Measurements from ENCODE around the gene HLA-DRB5.
"Not testable (repeated sequence)": the region's sequence is repeated elsewhere in the genome, so short reads cannot be mapped to it uniquely, and the experiment has no call there.

Gene HLA-DRB5

DNA sequence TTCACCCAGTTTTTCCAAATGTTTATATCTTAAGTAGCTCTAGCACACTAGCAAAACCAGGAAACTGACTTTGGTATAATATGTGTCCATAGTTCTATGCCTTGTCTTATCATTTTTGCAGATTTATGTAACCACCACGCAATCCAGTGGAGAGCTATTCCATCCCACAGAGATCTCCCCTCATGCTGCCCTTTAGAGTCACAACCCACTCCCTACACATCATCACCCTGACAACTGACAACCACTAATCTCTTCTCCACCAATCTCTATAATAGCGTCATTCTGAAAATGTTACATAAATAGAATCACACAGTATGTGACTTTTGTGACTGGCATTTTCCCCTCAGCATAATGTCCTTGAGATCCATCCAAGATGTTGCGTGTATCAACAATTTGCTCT lies 29.1 kb downstream of the HLA-DRB5 start:
- no peak for DNase-seq (ENCODE audit: low read depth)

GRCh38 chr6:32492351-32492750 lies 37.7 kb downstream of the HLA-DRB5 start:
- no peak for DNase-seq (ENCODE audit: low read depth)

DNA sequence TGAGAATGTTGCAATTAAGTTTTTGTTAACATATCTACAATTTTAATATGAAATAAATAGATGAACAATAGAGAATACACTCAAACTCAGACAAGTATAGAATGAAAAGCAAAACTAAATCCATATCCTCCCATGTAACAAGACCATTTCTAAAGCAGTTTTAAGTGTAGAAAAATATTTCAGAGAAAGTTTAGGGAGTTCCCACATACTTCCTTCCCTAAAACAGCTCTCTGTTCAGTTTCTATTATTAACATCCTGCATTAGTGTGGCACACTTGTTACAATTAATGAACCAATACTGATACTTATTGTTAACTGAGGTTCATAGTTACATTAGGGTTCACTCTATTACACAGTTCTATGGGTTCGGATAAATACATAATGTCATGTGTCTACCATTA lies 38.4 kb downstream of the HLA-DRB5 start:
- DNase-seq (ENCODE audit: low read depth): no peak

- DNase-seq (ENCODE audit: low read depth): no peak
Observed at GRCh38 chr6:32488083-32488482, 42.0 kb downstream of the HLA-DRB5 start.

- no peak for DNase-seq (ENCODE audit: low read depth)
Observed at GRCh38 chr6:32484614-32484998, 45.5 kb downstream of the HLA-DRB5 start.

- DNase-seq (ENCODE audit: low read depth): no peak
Observed at GRCh38 chr6:32483968-32484613, 46.0 kb downstream of the HLA-DRB5 start.

DNA sequence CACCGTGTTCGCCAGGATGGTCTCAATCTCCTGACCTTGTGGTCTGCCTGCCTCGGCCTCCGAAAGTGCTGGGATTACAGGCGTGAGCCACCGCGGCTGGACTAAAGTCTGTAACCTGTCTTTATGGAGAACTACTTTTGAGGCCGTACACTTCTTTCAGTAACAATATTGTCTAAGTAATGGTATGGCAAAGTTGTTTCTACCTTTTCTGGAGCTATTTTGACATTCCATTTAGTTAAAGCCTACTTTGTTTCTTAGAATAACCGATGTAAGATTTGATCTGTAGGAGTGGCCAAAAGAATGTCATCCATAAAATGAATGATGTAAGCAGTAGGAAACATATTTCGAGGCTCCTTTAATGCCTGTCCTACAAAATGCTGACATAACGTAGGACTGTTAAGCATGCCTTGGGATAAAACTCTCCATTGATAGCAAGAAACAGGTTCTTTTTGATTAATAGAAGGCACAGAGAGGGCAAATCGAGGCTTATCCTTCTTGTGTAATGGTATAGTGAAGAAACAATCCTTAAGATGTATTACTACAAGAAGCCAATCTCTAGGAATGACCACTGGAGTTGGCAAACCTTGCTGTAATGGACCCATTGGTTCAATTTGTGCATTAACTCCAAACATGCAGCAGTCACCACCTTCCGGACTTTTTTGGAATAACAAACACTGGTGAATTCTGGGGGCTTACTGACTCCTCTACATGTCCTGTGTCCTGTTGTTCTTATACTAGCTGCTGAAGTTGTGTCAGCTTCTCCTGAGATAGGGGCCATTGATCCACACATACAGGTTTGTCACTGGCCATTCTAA lies 54.5 kb downstream of the HLA-DRB5 start:
- no peak for DNase-seq (ENCODE audit: low read depth)

GRCh38 chr6:32473376-32474348 lies 56.4 kb downstream of the HLA-DRB5 start:
- not testable (repeated sequence) for DNase-seq (ENCODE audit: low read depth)

GRCh38 chr6:32472781-32473375 lies 57.2 kb downstream of the HLA-DRB5 start:
- DNase-seq (ENCODE audit: low read depth): no peak

GRCh38 chr6:32467743-32468503 lies 62.2 kb downstream of the HLA-DRB5 start:
- DNase-seq (ENCODE audit: low read depth): not testable (repeated sequence)
